CD4-positive, alpha-beta T cell treated with Interleukin-2 at 100 ng/mL for 4 hours (primary cell): ENCODE data around the gene BRD3OS.

Source experiments
- DNase-seq: peaks from one replicate; pipeline ENCODE4 v3.0.0-alpha.2; 2020; ENCODE audit warnings: low spot score

The BRD3OS gene, protein sequence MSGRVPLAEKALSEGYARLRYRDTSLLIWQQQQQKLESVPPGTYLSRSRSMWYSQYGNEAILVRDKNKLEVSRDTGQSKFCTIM

DNA sequence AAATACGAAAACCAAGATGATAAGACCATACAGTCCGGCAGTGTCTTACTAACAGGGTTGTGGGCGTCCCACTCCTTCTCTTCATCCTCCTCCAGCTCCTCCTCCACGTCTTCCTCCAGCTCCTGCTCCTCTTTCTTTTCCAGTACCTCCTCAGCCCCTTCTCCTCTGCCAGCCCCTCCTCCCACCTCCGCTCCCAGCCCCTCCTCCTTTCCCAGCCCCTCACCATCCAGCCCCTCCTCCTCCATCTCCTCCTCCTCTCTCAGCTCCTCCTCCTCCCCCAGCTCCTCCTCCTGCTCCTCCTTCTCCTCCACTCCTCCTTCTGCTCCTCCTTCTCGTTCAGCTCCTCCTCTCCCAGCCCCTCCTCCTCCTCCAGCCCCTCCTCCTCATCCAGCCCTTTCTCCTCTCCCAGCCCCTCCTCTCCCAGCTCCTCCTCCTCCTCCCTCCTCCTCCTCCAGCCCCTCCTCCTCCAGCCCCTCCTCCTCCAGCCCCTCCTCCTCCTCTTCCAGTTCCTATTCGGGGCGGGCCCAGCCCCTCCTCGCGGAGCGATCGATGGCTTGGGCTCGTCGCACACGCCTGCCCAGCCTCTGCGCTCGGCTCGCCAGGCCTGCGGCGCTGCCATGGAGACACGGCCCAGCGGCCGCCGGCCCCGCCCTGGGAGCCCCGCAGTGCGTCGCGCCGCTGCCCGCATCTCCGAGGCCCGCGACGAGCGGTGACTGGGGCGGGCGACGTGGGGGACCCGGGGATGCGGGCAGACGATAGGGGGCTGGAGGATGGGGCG is at the start of gene BRD3OS:
Gene BRD3OS, plus strand, starts transcription at position 654 of the 778 bp plus-strand sequence. CDS start 1,267 bp downstream, outside the sequence.
- DNase-seq: peak; percentile 94

DNA sequence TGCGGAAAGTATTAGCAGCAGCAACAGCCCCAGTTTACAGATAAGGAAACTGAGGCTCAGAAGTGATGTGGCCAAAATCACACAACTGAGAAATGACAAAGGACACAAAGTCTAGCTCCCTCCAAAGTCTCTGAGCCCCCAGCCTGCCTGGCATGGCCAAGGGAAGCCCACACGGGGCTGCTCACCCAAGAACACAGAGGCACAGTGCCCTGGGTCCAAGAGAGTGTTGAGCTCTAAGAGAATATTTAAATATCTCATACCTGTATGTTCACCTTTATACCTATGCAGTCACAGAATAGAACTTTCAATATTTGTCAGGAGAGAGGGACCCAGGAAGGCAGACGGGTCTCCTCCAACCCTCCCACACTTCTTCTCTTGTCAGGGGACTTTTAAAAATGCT is 49.8 kb upstream of the BRD3OS start:
- DNase-seq: no peak

DNA sequence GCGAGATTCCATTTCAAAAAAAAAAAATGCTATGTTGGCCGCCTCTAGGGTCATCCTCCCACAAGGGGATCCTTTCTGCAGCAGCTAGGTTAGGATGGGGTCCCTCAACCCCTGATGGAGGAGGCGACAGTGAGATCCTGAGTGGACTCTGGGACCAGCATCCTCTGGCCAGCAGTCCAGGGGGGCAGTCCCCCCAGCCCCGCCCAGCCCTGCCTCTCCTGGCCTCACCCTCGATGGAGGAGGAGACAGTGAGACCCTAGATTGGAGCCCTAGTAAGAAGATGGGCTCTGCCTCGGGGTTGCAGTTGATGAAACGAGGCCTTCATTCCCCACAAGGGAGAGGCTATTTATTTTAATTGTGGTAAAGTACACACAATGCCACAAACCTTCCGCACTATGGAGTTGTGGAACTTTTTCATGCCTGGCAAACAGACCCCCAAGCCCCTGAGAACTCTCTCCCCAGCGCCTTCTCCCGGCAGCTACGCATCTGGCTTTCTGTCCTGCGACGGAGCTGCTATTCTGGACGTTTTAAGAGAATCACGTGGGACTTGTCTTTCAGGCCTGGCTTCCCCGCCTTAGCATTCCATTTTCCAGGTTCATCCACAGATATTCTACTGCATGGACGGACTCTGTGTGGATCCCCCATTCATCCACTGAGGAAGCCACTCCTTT is 49.0 kb upstream of the BRD3OS start:
- DNase-seq: no peak

DNA sequence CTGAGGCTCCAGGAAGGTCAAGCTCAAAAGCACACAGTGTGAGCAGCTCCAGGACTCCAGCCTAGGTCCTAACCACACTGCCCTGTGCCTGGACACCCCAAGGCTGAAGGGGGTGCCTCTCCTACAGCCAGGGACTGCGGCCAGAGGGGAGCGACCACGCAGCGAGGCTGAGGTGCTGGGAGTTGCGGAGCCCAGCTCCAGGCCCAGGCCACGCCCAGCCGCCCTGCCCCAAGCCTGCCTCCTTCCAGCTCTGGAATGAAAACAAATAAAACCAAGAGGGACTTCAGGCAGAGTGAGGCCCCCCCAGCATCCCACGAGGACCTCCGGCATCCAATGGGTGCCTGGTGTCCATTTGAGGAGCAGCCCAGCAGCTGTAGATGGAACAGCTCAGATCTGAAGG is 48.4 kb upstream of the BRD3OS start:
- no peak for DNase-seq

DNA sequence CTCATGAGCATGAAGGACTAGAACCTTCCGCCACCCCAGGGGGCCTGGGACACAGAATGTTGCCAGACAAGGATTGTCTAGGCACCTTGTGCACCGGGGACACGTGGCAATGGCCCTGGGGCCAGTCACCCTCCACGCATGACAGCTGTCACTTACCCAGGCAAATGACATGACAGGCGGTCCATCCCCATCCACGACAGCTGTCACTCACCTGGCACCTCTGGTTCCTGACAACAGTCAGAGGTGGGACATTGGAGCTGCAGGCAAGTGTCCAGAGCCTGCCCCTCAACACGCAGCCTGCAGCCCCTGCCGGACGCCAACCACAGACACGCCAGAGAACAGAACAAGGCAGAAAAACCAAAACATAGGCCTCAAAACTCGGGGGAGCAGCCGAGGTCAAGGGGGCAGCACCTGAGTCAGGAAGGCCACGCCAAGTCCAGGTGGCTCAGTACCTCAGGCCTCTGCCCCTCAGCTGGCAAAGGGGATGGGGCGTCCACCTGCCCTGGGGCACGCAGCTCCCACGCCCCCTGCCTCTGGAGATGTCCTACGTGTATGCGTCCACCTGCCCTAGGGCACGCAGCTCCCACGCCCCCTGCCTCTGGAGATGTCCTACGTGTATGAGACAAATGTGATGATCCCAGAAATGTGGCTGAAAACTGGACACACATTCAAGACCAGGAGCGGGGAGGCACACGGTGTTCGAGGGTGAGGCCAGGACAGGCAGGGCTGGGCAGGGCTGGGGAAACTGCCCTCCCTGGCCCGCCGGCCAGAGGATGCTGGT is 47.7 kb upstream of the BRD3OS start:
- no peak for DNase-seq

DNA sequence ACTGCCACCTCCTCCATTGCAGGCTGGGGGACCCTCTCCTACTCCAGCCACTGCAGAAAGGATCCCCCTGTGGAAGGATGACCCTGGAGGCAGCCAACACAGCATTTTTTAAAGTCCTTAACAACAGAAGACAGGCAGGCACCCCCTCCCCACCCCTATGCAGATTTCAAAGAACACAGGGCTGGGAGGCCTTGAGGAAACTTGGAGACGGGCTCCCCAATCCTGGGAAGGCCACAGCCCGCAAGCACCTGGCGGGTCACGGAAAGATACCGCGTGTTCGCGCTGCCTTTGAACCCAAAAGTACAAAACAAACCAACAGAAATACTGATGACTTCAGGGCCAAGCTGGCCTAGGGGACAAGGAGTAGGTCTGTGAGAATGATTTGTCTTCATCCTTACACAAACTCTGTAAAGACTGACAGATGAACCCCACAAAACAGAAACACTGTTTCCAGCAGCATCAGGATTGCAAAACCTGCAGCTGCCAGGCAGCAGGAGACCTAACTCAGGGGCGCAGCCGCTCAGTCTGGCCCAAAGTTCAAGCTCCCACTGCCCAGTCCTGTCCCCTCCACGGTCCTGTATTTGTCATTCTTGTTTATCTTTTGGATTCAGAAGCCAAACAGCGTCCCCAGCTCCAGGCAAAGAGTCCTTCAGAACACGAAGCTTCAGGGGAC is 46.9 kb upstream of the BRD3OS start:
- no peak for DNase-seq

DNA sequence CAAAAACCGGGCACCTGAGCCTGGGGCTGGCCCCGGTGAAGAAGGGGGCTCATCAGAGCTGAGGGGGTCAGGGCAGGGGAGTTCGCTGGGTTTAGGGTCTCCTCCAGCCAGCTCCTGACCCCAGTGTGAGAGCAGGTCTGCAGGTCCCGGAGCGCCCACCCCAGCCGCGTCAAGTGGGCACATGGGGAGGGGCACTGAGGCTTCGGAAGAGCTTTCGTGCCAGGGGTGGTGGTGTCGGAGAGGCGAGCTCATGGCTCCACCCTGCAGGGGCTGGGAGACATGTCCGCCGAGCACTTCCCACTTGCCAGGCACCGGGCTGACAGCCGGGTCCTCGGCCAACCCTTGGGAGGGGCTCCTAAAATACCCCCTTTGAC is 46.4 kb upstream of the BRD3OS start:
- no peak for DNase-seq

DNA sequence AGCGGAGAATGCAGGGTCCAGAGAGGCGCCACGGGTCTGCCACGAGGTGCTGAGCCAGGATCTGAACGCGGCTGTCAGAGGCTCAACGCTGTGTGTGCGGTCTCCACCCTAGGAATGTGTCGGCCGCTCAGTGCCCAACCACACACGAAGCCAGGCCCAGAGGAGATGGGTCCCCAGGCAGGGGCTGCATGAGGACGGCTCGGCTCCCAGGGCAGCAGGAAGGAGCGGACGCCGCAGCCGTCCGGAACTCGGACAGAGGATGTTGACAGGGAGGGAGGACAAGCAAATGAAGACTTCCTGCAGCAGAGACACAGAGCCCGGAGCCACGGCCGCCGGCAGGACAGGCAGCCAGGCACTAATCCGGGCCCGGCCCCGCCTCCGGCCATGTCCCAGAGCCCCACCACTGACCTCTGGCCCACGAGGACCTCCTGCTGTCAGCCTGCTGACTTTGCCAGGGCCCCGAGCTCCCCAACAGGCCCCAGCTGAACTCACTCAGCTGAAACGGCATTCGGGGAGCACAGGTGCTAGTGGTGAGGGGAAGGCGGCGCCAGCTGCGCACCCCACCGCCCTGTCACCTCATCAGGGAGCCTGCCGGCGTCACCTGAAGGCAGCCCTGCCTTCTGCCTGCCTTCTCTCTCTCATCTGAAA is 45.9 kb upstream of the BRD3OS start:
- DNase-seq: no peak

DNA sequence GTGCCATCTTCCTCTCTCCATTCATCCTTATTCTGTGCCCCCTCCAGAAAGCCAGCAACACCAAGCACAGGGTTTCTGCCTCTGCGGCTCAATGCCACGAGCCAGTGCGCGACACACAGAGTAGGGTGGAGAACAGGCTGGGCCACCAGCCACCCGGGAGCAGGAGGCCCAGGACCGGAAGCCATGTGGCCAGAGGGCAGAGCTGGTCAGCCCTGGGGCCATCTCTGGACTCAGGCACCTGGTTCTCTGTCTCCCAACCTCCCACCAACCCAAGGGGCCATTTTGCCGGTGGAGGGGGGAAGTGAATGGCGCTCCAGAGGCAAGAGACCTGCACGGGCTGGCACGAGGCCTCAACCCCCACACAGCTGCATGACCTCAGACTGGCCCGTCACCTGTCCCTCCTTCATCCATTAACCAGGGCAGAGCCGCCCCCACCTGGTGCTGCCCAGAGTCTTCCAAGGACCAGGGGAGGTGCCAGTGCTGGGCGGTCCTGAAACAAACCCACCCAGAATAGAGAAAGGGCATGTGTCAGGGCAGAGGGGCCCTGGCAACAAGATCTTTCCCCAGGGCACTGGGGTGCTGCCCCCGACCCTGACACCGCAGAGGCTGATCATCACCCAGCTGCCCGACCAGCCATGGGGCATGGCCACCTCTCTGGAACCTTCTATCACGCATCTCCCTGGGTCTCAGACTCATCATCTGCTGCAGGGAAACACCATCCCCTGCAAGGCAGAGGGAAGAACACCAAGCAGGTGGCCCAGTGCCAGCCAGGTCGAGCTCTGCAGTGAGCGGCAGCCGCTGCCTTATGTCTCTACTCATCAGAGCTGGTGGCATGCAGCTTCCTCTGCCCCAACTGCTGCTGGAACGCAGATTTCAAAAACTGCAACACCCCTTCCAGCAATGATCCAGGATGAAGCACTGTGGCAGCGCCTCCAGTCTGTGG is 45.1 kb upstream of the BRD3OS start:
- no peak for DNase-seq

DNA sequence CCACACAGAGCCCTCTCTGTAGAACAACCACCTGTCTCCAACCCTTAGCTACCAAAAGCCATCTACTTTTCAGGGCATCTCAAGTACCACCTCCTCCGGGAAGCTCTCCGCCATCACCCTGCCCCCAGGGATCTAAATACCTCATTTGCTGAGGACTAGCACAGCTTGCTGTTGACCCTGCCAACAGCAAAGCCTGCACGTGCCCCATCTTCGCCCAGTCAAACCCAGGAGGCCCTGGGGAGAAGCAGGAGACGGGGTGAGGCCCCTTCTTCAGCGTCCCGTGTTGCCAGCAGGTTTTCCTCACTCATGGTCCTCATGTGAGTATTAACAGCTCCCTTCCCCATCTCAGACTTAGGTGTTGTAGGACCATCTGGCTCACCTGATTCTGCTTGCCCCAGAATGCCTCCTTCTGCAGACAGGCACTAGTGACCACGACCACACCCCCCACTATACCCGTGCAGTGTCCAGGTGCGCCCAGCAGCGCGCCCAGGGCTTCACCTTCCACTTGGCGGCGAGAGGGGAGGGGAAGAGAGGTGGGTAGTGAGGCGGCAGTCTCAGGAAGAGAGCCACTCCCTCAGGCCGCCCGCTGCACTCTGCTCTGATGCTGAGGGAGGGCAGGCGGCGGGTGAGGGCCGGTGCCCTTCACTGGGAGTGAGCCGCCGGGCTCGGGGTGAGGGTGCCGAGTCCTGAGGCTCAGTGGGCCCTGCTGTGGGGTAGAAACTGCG is 44.3 kb upstream of the BRD3OS start:
- no peak for DNase-seq

DNA sequence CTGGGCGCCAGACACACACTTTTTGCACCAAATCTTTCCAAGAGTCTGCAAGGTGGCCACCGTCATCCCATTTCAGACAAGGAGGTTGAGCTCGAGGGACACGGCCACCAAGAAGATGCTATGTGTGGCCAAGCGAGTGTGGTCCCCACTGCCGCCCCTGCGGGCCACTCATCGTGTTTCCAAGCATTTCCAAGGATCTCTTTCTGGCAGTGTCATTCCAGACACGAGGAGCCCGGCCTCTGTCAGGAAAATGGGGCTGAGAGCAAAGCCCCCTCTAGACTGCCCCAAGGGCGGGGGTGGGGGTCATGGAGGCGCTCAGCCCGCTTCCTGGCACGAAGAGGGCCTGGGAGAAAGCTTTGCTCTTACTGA is 43.7 kb upstream of the BRD3OS start:
- no peak for DNase-seq

DNA sequence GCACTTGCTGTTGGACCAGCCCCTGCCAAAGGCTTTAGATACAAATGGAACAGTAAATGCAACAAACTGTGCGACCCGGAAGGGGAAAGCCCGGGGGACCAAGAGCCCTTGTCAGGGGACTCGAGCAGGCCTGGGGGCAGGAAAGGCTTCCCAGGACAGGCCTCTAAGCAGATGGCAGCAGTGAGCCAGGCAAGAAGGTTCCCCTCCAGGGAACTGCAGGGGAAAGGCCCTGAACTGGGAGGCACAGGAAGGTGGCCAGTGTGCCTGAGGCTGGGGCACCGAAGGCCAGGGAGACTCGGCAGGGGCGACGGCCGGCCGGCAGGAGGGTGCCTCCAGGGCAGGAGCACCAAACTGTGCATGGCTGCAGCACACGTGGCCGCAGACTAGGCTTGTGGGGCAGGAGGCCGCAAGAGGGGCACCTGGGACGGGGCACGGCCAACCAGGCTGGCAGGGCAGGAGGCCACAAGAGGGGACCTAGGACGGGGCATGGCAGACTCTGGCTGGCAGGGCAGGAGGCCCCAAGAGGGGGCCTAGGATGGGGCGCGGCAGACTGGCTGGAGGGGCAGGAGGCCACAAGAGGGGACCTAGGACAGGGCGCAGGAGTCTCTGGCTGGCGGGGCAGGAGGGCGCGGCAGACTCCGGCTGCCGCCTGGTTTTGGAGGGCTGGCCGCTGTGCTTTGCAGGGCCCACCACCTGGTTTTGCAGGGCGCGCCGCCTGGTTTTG is 43.2 kb upstream of the BRD3OS start:
- DNase-seq: no peak

DNA sequence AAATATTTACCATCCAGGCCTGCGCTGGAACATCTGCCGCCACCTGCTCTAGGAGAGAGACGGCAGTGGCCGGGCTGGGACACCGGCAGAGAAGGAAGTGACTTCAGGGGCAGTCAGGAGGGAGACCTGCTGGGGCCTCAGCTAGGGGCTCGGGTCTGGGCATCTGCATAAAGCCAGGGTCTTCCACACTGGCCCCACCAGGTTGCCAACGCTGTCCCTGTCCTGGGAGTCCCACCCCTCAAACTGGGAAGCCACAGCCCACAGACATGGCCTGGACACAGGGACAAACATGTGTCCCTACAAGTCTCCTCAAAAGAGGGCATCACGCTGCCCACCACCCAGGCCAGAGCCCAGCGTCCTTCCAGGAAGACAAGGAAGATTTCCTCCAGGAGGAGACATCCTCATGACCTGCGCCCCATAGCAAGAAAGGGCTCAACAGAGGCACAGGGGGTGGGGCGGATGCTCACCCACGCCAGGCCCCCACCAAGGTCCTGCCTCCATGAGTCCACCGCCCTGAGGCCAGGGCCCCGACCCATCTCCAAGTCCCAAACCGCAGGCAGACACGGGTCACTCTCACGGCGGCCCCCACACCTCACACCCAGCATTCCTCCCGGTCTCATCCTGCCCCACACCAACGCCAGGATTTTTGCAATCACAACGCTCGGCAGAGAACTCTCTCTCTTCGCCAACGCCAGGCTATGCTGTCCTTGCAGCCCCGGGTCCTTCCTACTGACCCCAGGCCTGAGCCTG is 42.1 kb upstream of the BRD3OS start:
- no peak for DNase-seq

DNA sequence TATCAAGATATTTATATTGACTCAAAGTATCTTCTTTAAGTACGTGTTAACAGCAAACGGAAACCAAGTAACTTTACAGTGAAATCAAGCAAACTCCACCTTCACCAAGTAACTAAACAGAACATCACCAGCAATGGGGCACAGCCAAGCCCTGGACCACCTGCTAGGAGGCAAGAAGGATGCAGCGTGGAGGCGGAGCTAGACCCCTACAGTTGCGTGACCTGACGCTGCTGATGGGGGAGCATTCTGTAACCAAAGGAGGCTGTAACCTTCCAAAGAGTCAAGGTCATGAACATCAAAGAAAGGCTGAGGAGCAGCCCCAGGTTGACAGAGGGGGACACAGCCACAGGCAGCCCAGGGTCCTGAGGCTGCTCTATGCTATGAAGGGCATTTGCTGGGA is 39.2 kb upstream of the BRD3OS start:
- DNase-seq: no peak

DNA sequence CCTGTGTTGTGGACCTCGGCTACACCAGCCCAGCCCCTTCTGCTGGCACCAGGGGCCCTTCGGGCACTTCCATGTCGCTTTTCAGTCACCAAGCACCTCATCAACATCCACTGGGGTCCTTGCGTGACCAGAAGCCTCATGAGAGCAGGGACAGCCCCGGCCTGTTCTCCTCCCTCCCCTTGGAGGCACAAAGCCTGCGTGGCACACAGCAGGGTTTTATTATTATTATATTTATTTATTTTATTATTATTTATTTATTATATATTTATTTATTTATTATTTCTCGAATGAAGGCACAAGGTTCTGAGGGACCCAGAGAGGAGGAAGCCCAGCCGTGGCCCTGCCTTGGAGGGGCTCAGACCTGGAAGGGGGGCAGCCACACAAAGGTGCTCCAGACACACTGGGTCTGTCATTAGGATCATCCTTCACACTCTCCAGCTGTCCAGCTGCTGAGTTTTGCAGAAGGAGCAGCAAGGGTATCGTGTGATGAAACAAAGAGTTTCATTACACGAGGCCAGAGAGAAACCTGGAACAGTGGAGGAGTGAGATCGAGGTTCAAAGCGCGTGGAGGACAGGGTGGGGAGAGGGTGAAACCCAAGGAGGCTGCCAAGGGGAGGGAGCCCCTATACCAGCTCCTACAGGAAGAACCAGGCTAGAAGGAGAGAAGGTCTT is 38.4 kb upstream of the BRD3OS start:
- DNase-seq: no peak

DNA sequence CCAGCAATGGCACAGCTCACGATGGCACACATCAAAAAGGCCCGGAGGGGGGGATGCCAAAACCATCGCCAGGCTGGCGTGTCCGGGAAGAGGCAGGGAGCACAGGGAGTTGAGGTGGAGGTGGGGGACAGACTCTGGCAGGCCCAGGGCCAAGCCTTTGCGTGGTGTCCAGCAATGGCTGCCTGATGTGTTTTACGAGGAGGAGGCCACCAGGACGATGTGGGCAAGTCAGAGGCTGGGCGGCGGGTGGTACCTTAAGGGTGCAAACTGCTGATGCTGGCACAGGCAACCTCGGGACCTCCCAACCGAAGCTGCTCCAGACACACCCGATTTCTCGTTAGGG is 37.9 kb upstream of the BRD3OS start:
- DNase-seq: no peak

DNA sequence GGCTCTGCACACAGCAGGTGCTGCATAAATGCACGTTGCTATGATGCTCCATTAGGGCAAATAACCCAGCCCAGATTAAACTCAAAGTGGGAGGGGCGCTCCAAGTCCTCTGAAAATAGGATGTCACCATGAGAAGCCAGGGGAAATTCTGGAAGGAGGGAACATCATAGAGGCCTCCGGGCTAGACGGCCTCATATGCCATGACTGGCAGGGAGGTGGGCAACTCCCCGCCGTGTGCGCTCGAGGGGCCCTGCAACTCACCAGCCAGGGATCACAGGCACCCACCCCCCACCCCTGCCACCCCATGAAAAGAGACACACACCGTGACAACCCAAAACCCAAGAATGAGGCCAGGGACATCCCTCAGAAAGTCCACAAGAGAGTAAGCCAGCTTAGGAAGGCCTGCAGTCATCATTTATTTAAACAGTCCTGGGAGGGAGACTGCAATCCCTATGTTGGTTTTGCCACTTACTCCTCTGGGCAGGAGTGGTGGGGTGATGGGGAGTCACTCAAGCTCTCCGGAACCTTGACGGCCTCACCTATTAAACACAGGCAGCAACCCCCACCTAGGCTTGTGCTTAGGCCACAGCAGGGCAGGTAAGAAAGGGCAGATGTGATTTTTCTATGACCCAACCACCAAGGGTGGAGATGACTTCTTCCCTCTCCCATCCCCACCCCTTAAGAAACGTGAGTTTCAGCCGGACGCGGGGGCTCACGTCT is 37.2 kb upstream of the BRD3OS start:
- no peak for DNase-seq
